ENCODE results near the gene ASB3.

GRCh38 chr2:53701221-53701620 is 85.5 kb downstream of the ASB3 start:
- TF ChIP-seq EZH2 (IDR thresholded peaks at IDR 0.05; ENCODE audit: borderline replicate concordance, insufficient read depth, low read depth, low read length, poor library complexity, severe bottlenecking) (no peak), CTCF (IDR thresholded peaks at IDR 0.05) (no peak)

Data from B cell (primary cell).